Measurements from ENCODE around the gene PGM5. TPM values are rescaled to one million over a fixed set of nuclear protein-coding genes. Genes with fewer than 3 reads are reported as not detected.
A peak's percentile ranks its signal among the peaks of the same experiment; 100 is the strongest.

Gene PGM5
- total RNA-seq, 4 donors from 2014 or later = 502 to 719 (median 699) TPM

DNA sequence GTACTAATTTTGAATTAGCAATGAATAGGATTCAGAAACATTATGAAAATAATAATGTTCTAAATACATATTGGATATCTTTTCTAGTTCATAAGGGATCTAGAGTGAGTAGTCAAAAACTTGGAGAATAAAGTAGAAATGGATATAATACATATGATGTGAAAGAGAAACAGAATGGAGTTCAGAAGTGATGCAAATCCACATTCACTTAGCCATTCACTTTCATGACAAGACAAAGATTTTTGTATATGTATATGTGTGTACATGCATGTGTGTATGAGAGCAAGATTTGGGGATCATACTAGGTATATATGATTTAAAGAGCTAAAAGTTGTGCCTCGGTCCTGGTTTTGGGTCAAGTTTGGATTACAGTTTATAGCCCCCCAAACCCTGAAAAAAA, 150.1 kb downstream of the PGM5 start:
- no peak for ATAC-seq
- no peaks in the 10 kb centered on the region for H3K9me3 ChIP-seq
- WGBS, 2 donors (ENCODE audit: low coverage in 1 of 2) = 70 to 80% methylated on average over 1 of the region's 1 CpG
- H3K36me3 ChIP-seq = peaks cover 0 to 48% of the 10 kb centered on the region in 2 donors
- TF ChIP-seq, protein P1, sequence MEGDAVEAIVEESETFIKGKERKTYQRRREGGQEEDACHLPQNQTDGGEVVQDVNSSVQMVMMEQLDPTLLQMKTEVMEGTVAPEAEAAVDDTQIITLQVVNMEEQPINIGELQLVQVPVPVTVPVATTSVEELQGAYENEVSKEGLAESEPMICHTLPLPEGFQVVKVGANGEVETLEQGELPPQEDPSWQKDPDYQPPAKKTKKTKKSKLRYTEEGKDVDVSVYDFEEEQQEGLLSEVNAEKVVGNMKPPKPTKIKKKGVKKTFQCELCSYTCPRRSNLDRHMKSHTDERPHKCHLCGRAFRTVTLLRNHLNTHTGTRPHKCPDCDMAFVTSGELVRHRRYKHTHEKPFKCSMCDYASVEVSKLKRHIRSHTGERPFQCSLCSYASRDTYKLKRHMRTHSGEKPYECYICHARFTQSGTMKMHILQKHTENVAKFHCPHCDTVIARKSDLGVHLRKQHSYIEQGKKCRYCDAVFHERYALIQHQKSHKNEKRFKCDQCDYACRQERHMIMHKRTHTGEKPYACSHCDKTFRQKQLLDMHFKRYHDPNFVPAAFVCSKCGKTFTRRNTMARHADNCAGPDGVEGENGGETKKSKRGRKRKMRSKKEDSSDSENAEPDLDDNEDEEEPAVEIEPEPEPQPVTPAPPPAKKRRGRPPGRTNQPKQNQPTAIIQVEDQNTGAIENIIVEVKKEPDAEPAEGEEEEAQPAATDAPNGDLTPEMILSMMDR (IDR thresholded peaks at IDR 0.05) = no peak
- TF ChIP-seq POLR2A (IDR thresholded peaks at IDR 0.05) (no peak), EP300 (IDR thresholded peaks at IDR 0.05) (no peak), POLR2AphosphoS5 (IDR thresholded peaks at IDR 0.05) (no peak)
- H3K4me3 ChIP-seq = no peak overlapping the region
- H3K27ac ChIP-seq = peak overlapping the region; percentile 85 to 88 (median 87)
- H3K4me1 ChIP-seq = peaks cover 14 to 88% (median 21%) of the 10 kb centered on the region in 3 donors
- no peaks in the 10 kb centered on the region for H3K27me3 ChIP-seq

DNA sequence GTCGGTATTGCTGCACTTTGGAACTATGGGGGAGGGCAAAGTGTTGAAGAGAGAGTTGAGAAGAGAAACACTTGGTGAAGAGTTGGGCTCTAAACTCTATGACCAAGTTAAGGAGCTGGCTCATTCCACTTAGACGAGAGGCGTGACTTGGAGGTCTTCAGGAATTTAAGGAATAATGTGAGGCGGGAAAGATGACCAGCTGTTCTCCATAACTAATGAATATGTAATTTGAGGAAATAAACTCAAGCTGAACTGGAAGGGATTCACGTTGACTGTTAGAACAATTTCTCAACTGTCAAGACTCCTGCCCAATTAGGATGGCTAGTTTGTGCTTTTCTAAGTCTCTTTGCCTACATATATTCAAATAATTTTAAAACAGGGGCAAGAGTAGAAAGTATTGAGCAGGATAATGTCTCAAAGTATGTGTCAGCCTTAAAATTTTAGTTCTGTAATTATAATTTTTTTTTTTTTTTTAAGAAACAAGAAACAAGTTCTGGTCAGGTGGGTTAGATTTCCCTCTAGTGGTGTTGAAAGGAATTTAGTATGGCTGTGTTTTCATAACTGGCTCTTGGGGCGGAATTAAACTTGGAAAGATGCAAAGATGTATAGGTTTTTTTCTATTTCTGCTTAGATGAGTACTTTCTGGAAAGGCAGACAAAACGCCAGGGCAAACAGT, 150.9 kb downstream of the PGM5 start:
- TF ChIP-seq, protein P1 (IDR thresholded peaks at IDR 0.05) = peak; percentile 76 to 87 (median 82)
- TF ChIP-seq EP300 (IDR thresholded peaks at IDR 0.05) (no peak), POLR2AphosphoS5 (IDR thresholded peaks at IDR 0.05) (peak; percentile 69)
- H3K9me3 ChIP-seq = no peaks in the 10 kb centered on the region
- peaks cover 0 to 48% of the 10 kb centered on the region in 2 donors for H3K36me3 ChIP-seq
- peaks cover 14 to 88% (median 19%) of the 10 kb centered on the region in 3 donors for H3K4me1 ChIP-seq
- peak; percentile 84 for ATAC-seq
- WGBS, 2 donors (ENCODE audit: low coverage in 1 of 2) = 11 to 19% methylated on average over 7 of the region's 7 CpGs
- no peak overlapping the region for H3K4me3 ChIP-seq
- H3K27ac ChIP-seq = peak overlapping the region; percentile 85 to 88 (median 87)
- H3K27me3 ChIP-seq = no peaks in the 10 kb centered on the region

GRCh38 chr9:68507806-68508145, 151.4 kb downstream of the PGM5 start:
- ATAC-seq = no peak
- 39 to 100% methylated on average over 1 to 2 of the region's 2 CpGs for WGBS, 2 donors (ENCODE audit: low coverage in 1 of 2)
- no peaks in the 10 kb centered on the region for H3K27me3 ChIP-seq
- TF ChIP-seq EP300 (IDR thresholded peaks at IDR 0.05) = no peak
- peaks cover 0 to 48% of the 10 kb centered on the region in 2 donors for H3K36me3 ChIP-seq
- peak overlapping the region; percentile 85 to 88 (median 87) for H3K27ac ChIP-seq
- no peaks in the 10 kb centered on the region for H3K9me3 ChIP-seq
- no peak overlapping the region for H3K4me3 ChIP-seq
- peaks cover 14 to 82% (median 19%) of the 10 kb centered on the region in 3 donors for H3K4me1 ChIP-seq

- ATAC-seq = no peak
These were observed 152.1 kb downstream of the PGM5 start for GRCh38 chr9:68508547-68508946.

DNA sequence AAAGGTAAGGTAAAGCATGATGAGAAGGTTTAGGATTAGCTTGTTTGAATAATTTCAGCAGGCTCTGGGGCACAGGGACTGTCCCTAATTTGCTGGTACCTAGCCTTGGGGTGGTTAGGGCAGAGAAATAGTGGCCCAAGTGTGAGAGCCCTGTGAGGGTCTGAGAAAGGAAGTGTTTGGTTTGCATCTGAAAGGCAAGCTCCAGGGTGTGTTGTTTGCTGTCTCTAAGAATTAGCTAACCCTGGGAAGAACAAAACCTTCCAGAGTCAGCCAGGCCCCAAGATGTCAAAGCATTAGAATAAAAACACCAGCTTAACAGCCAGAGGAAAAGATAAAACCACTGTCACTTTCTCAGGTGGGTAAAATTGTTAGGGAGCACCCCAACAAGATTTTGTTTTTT, 153.3 kb downstream of the PGM5 start:
- Histone ChIP-seq H3K4me3 (no peak overlapping the region), H3K4me1 (peaks cover 17 to 91% (median 21%) of the 10 kb centered on the region in 3 donors), H3K36me3 (peaks cover 0 to 33% of the 10 kb centered on the region in 2 donors), H3K27me3 (no peaks in the 10 kb centered on the region), H3K27ac (peak overlapping the region; percentile 85 to 88 (median 87)), H3K9me3 (no peaks in the 10 kb centered on the region)
- TF ChIP-seq, protein P1 (IDR thresholded peaks at IDR 0.05) = no peak
- TF ChIP-seq EP300 (IDR thresholded peaks at IDR 0.05) = no peak
- TF ChIP-seq POLR2AphosphoS5 (IDR thresholded peaks at IDR 0.05) = no peak
- TF ChIP-seq POLR2A (IDR thresholded peaks at IDR 0.05) = no peak
- no peak for ATAC-seq

More at GRCh38 chr9:68508547-68508946, 152.1 kb downstream of the PGM5 start:
- TF ChIP-seq EP300 (IDR thresholded peaks at IDR 0.05) = no peak
- TF ChIP-seq POLR2A (IDR thresholded peaks at IDR 0.05) = no peak
- TF ChIP-seq, protein P1 (IDR thresholded peaks at IDR 0.05) = no peak
- TF ChIP-seq POLR2AphosphoS5 (IDR thresholded peaks at IDR 0.05) = no peak
- H3K4me3 ChIP-seq = no peak overlapping the region
- H3K4me1 ChIP-seq = peaks cover 14 to 86% (median 19%) of the 10 kb centered on the region in 3 donors
- H3K9me3 ChIP-seq = no peaks in the 10 kb centered on the region
- WGBS, 2 donors (ENCODE audit: low coverage in 1 of 2) = 57 to 60% methylated on average over 2 of the region's 2 CpGs
- no peaks in the 10 kb centered on the region for H3K27me3 ChIP-seq
- peak overlapping the region; percentile 85 to 88 (median 87) for H3K27ac ChIP-seq
- H3K36me3 ChIP-seq = peaks cover 0 to 45% of the 10 kb centered on the region in 2 donors

Data from gastroesophageal sphincter (tissue), 4 donors.